ENCODE data around the gene POLE3.

GRCh38 chr9:113398796-113399195 lies 11.7 kb downstream of the POLE3 start:
- no peak for TF ChIP-seq POLR2A (IDR thresholded peaks at IDR 0.05; ENCODE audit: low read length)
- TF ChIP-seq GATA1 (IDR thresholded peaks at IDR 0.05; ENCODE audit: low read depth, low read length): no peak

Measured in erythroblast (primary cell).